Measurements from ENCODE around the gene DEPP1.

DEPP1 gene

GRCh38 chr10:44978213-44978569, 418 bp downstream of the DEPP1 start:
- DNase-seq = no peak

GRCh38 chr10:44977287-44978212, 1.1 kb downstream of the DEPP1 start:
- DNase-seq = no peak

GRCh38 chr10:44976352-44977198, 2.0 kb downstream of the DEPP1 start:
- DNase-seq = no peak

- no peak for DNase-seq
Observed at GRCh38 chr10:44975431-44976331, 2.9 kb downstream of the DEPP1 start.

GRCh38 chr10:44974628-44975430, 3.8 kb downstream of the DEPP1 start:
- DNase-seq = no peak

GRCh38 chr10:44974082-44974627, 4.5 kb downstream of the DEPP1 start:
- no peak for DNase-seq

- no peak for DNase-seq
Observed at GRCh38 chr10:44973323-44974081, 5.1 kb downstream of the DEPP1 start.

GRCh38 chr10:44972874-44973306, 5.7 kb downstream of the DEPP1 start:
- DNase-seq = no peak

GRCh38 chr10:44971935-44972757, 6.5 kb downstream of the DEPP1 start:
- DNase-seq = no peak

GRCh38 chr10:44971434-44971833, 7.2 kb downstream of the DEPP1 start:
- DNase-seq = no peak

GRCh38 chr10:44970812-44971395, 7.7 kb downstream of the DEPP1 start:
- no peak for DNase-seq

- DNase-seq = no peak
Observed at GRCh38 chr10:44969854-44970253, 8.8 kb downstream of the DEPP1 start.

- no peak for DNase-seq
Observed at GRCh38 chr10:44968500-44969400, 9.9 kb downstream of the DEPP1 start.

- no peak for DNase-seq
Observed at GRCh38 chr10:44968091-44968490, 10.5 kb downstream of the DEPP1 start.

GRCh38 chr10:44967616-44968015, 11.0 kb downstream of the DEPP1 start:
- no peak for DNase-seq

GRCh38 chr10:44966816-44967509, 11.6 kb downstream of the DEPP1 start:
- DNase-seq = no peak

- no peak for DNase-seq
Observed at GRCh38 chr10:44966129-44966815, 12.3 kb downstream of the DEPP1 start.

All from NCI-H2227 treated with DMSO at 0.1 percent for 48 hours (cell line).